ENCODE measurements around the gene ZBTB16.

Gene ZBTB16

GRCh38 chr11:114261791-114262190 lies 202.3 kb downstream of the ZBTB16 start:
- DNase-seq (ENCODE audit: low spot score), result no peak

GRCh38 chr11:114262681-114263512 lies 203.4 kb downstream of the ZBTB16 start:
- peak; percentile 18 for DNase-seq (ENCODE audit: low spot score)

- no peak for DNase-seq (ENCODE audit: low spot score)
These were observed 204.1 kb downstream of the ZBTB16 start for GRCh38 chr11:114263513-114264170.

- no peak for DNase-seq (ENCODE audit: low spot score)
These were observed 204.9 kb downstream of the ZBTB16 start for GRCh38 chr11:114264381-114264780.

- no peak for DNase-seq (ENCODE audit: low spot score)
These were observed 205.8 kb downstream of the ZBTB16 start for GRCh38 chr11:114265122-114265878.

- DNase-seq (ENCODE audit: low spot score), result no peak
These were observed 210.0 kb downstream of the ZBTB16 start for GRCh38 chr11:114269498-114269897.

DNA sequence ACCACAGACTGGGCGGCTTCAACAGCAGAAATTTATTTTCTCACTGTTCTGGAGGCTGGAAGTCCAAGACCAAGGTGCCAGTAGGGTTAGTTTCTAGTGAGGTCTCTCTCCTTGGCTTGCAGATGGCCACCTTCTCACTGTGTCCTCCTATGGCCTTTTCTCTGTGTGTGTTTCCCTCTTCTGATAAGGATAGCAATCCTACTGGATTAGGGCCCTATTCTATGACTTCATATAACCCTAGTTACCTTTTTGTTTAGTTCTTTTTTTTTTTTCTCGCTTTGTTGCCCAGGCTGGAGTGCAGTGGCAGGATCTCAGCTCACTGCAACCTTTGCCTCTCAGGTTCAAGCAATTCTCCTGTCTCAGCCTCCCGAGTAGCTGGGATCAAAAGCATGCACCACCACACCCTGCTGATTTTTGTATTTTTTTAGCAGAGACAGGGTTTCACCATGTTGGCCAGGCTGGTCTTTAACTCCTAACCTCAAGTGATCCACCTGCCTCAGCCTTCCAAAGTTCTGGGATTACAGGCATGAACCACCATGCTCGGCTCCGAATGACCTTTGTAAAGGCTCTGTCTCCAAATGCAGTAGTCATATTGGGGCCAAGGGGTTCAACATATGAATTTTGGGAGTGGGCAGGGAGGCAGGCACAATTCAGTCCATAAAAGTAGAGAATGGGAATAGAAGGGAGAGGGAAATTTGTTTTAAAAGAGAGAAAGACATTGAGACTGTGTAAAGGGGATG lies 211.2 kb downstream of the ZBTB16 start:
- no peak for DNase-seq (ENCODE audit: low spot score)

- DNase-seq (ENCODE audit: low spot score), result no peak
These were observed 211.8 kb downstream of the ZBTB16 start for GRCh38 chr11:114271316-114271715.

DNA sequence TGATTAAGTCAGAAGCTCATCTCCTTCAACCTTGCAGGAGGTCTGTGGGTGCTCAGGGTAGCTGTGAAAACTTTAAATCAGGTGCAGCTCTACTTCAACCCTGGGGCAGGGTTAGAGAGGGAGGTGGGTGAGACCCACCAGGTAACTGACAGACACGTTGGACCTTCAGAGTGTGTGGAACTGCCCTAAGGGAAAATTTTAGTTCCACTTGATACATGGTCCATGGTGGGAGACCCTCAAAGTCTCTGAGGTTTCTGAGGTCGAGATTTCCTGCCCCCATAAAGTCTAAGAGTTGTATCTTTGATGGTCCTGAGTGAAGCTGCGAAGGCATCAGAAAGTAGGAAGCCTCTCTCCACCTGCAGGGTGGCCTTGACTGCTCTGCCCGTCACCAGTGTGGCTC lies 212.8 kb downstream of the ZBTB16 start:
- DNase-seq (ENCODE audit: low spot score), result no peak

DNA sequence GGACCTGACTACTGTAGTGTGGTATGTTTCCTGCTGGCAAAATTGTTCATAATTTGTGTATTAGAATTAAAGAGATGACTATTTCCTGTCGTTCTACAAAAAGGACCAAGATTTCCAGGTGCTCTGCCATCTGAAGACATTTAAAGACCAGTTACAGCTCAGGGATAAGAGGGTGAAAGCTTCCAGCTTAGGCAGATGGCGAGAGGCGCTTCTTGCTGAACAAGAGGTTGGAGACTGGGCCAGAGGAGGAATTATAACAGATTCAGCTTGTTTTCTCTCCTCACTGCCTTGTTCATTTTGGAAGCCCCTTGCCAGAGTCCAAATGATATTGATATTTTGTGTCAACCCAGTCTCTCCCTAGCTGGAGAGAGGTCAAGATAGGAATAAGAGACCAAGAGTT lies 213.6 kb downstream of the ZBTB16 start:
- no peak for DNase-seq (ENCODE audit: low spot score)

DNA sequence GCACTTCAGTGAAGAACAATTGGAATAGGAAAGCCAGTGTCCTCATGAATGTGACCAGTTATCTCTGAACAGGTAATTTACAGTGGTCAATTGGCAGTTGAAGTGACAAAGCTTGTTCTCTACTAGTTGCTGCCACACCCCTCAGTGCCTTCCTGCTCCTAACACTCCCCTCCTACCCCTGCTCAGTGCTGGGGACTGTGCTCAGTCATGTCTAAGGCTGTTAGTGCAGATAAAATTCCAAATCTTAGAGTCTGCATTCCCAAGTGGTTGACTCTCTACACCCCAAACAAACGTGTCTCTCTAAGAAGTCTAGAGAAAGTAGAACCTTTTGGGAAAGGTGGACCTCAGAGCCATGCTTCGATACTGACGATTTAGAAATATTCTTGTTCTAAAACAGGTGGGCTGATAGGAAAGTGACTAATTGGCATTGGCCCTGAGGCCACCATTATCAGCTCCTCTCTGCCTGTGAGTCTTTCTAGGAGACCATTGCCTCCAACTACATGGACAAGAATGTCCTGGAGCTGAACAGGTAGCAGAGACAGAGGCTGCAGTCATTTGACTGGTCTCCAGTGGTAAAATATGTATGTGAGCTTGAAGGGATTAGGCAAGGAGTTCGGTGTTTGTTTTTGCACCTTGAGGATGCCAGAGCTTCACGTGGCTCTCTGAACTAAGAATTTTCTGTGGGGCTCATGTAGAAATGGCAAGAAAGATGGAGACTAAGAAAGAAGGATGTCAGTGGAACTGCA lies 214.6 kb downstream of the ZBTB16 start:
- no peak for DNase-seq (ENCODE audit: low spot score)

DNA sequence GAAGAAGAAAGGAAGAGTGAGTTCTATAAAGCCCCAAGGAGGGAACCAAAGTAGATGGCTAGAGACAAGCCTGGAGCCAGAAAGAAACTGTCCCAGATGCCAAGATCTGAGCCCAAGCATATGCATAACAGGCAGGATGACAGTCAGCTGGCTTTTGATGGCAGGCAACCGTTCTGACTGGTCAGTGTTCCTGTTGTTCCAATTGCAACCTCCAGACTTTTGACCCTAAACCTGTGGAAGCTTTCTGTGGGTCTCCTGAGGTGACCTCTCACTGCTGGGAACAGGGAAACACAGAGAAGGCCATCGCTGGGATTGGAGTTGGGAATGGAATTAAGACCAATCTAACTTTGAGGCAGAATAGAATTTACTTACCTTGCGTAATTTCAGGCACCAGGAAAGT lies 215.1 kb downstream of the ZBTB16 start:
- DNase-seq (ENCODE audit: low spot score), result no peak

- DNase-seq (ENCODE audit: low spot score), result no peak
These were observed 215.8 kb downstream of the ZBTB16 start for GRCh38 chr11:114275280-114275679.

DNA sequence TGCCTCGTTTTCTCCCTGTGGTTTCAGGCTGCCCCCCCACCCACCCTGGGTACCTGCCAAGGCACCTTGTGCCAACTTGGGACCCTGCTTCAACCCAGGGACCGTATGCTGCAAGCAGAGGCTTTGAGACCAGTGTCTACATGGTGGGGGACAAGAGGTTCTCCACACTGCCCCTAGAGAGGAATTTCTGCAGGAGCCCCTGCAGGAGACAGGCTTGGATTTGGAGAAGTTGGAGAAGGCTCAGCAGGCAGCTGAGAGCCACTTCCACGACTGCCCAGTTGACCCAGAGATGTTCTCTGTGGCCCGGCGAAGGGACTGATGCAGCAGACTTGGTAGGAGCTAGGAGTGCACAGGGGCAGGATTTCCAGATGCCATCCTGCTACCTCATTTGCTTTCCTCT lies 216.6 kb downstream of the ZBTB16 start:
- no peak for DNase-seq (ENCODE audit: low spot score)

DNA sequence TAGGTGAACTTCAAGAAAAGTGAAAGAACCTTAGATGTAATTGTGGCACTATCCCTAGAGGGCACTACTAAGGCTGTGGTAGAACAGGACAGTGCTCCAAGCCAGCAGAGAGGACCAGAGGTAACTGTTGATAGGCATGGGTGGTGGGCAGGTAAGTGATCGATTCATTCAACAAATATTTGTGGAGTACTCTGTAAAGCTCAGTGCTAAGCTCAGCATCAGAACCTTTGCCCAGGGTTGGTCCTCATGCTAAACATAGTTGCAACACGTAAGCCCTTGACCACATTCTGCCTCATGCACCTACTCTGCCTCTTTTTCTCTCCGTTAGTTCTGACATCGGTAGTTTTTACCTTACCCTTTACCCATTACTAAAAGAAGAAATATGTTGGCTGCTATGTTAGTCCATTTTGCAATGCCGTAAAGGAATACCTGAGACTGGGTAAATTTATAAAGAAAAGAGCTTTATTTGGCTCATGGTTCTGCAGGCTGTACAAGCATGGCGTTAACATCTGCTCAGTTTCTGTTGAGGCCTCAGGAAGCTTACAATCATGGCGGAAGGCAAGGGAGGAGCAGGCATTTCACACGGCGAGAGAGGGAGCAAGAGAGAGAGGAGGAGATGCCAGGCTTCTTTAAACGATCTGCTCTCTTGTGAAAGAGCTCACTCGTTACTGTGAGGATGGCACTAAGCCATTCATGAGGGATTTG lies 218.3 kb downstream of the ZBTB16 start:
- DNase-seq (ENCODE audit: low spot score), result no peak

DNA sequence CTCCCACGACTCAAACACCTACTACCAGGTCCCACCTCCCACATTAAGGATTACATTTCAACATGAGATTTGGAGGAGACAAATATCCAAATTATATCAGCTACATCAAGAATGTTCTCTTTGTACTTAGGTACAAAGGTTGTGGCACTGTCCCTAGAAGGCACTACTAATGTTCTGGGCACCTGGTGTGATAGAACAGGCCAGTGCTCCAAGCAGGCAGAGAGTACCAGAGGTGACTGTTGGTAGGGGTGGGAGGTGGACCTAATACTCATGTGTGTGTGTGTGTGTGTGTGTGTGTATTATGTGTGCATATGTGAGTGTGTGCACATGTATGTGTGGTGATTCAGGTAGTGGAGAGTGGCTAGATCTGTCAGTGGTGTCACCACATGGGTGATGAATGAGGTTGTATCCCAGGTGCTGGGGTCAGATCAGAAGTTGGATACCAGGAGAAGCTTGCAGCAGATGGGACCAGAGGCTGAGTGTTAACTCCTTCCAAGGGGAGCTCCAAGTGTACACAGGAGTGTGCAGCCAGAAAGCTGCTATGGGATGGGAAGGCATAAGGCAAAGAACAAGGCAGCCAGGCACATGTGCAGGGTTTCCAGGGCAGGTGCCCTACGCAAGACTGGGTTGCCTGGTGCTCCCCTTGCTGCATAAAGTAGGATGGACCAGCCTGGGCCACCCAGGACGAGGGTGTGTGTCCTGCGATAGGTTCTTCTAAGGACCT lies 219.0 kb downstream of the ZBTB16 start:
- no peak for DNase-seq (ENCODE audit: low spot score)

GRCh38 chr11:114279792-114280546 lies 220.5 kb downstream of the ZBTB16 start:
- no peak for DNase-seq (ENCODE audit: low spot score)

GRCh38 chr11:114280696-114281095 lies 221.2 kb downstream of the ZBTB16 start:
- DNase-seq (ENCODE audit: low spot score), result no peak

DNA sequence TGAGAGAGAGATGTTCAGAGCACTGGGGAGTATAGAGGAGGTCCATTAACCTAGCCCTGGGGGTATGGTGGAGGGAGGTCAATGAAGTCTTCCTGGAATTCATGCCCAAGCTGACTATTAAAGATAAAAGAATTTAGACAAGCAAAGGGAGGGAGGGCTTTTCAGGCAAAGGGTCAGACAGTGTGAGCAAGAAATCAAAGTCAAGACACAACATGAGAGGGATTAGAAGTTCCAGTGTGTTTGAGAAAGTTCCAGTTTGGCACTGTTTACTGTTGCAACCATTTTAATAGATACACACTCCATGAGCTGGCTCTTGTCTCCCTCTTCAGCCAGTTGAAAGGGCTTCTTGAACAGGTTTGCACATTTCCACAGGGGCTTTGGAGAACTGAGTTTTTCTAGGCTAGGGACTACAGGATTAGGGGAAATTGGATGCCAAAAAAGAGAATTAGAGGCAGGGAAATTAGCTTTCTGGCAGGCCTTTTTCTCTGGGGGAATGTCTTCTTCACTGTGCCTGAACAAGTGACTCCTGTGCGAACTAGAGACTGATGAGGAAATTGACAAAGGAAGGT lies 222.0 kb downstream of the ZBTB16 start:
- no peak for DNase-seq (ENCODE audit: low spot score)
